IPS-18c (cell line): ENCODE data around the gene ZNF92.
"Not testable (repeated sequence)": the region's sequence is repeated elsewhere in the genome, so short reads cannot be mapped to it uniquely, and the experiment has no call there.

ENCODE experiments used
- H3K4me3 ChIP-seq: 2 replicates; pipeline ENCODE4 v1.7.0; 2013; ENCODE audit warnings: low read depth, mild to moderate bottlenecking, low read length, moderate library complexity; ENCODE audit not compliant: insufficient read depth
- H3K9me3 ChIP-seq: one replicate; pipeline ENCODE4 v1.6.1; 2013; ENCODE audit warnings: mild to moderate bottlenecking, low read length, moderate library complexity; ENCODE audit not compliant: control insufficient read depth, insufficient read depth

ZNF92 gene

GRCh38 chr7:65373608-65374351 is at the start of gene ZNF92:
TSS of gene ZNF92 (plus strand) at chr7:65373855. CDS start at chr7:65373998, 143 bp downstream.
- Histone ChIP-seq H3K9me3 (peaks cover 2% of the 10 kb centered on the region), H3K4me3 (peak within 1 kb of the TSS; percentile 94)

GRCh38 chr7:65325793-65326432 is 47.7 kb upstream of the ZNF92 start:
- Histone ChIP-seq H3K9me3 (no peaks in the 10 kb centered on the region), H3K4me3 (no peak overlapping the region)

- Histone ChIP-seq H3K4me3 (no peak overlapping the region), H3K9me3 (no peaks in the 10 kb centered on the region)
Measured at GRCh38 chr7:65338346-65338745, 35.3 kb upstream of the ZNF92 start.

GRCh38 chr7:65339257-65339656 is 34.4 kb upstream of the ZNF92 start:
- no peaks in the 10 kb centered on the region for H3K9me3 ChIP-seq
- H3K4me3 ChIP-seq: no peak overlapping the region

GRCh38 chr7:65342723-65343629 is 30.7 kb upstream of the ZNF92 start:
- Histone ChIP-seq H3K9me3 (no peaks in the 10 kb centered on the region), H3K4me3 (no peak overlapping the region)

- not testable (repeated sequence) for H3K4me3 ChIP-seq, H3K9me3 ChIP-seq
Measured at GRCh38 chr7:65344541-65344940, 29.1 kb upstream of the ZNF92 start.

- no peaks in the 10 kb centered on the region for H3K9me3 ChIP-seq
- H3K4me3 ChIP-seq: no peak overlapping the region
Measured at GRCh38 chr7:65354263-65354662, 19.4 kb upstream of the ZNF92 start.

GRCh38 chr7:65369843-65370242 is 3.8 kb upstream of the ZNF92 start:
- Histone ChIP-seq H3K9me3 (no peaks in the 10 kb centered on the region), H3K4me3 (no peak overlapping the region)

GRCh38 chr7:65371468-65371867 is 2.2 kb upstream of the ZNF92 start:
- H3K9me3 ChIP-seq: peaks cover under 1% of the 10 kb centered on the region
- H3K4me3 ChIP-seq: no peak overlapping the region

- no peak overlapping the region for H3K4me3 ChIP-seq
- H3K9me3 ChIP-seq: peaks cover 2% of the 10 kb centered on the region
Measured at GRCh38 chr7:65379318-65379717, 5.7 kb downstream of the ZNF92 start.

GRCh38 chr7:65381742-65382141 is 8.1 kb downstream of the ZNF92 start:
- Histone ChIP-seq H3K9me3 (no peaks in the 10 kb centered on the region), H3K4me3 (no peak overlapping the region)

GRCh38 chr7:65382452-65382851 is 8.8 kb downstream of the ZNF92 start:
- no peaks in the 10 kb centered on the region for H3K9me3 ChIP-seq
- H3K4me3 ChIP-seq: no peak overlapping the region

GRCh38 chr7:65387891-65388290 is 14.2 kb downstream of the ZNF92 start:
- H3K4me3 ChIP-seq: no peak overlapping the region
- no peaks in the 10 kb centered on the region for H3K9me3 ChIP-seq

GRCh38 chr7:65390588-65390987 is 16.9 kb downstream of the ZNF92 start:
- Histone ChIP-seq H3K4me3 (no peak overlapping the region), H3K9me3 (no peaks in the 10 kb centered on the region)

GRCh38 chr7:65397730-65398142 is 24.1 kb downstream of the ZNF92 start:
- H3K4me3 ChIP-seq: no peak overlapping the region
- no peaks in the 10 kb centered on the region for H3K9me3 ChIP-seq

- not testable (repeated sequence) for H3K4me3 ChIP-seq, H3K9me3 ChIP-seq
Measured at GRCh38 chr7:65398671-65399070, 25.0 kb downstream of the ZNF92 start.

GRCh38 chr7:65399101-65399500 is 25.4 kb downstream of the ZNF92 start:
- not testable (repeated sequence) for H3K9me3 ChIP-seq

GRCh38 chr7:65404020-65404419 is 30.4 kb downstream of the ZNF92 start:
- H3K9me3 ChIP-seq: peaks cover 20% of the 10 kb centered on the region
- H3K4me3 ChIP-seq: no peak overlapping the region

More at GRCh38 chr7:65399101-65399500, 25.4 kb downstream of the ZNF92 start:
- not testable (repeated sequence) for H3K4me3 ChIP-seq
